HEK293 (cell line): ENCODE results near the gene RALY.

Source experiments
- CTCF ChIA-PET: fragments of 350-600 bp; formaldehyde crosslinking; extraction: SDS; loops from one replicate; lab custom pipeline; 2021; ENCODE audit warnings: antibody characterized with exemption; lab: Yijun Ruan, JAX
- POLR2A ChIA-PET: fragments of 300-600 bp; formaldehyde crosslinking; extraction: SDS; loops from one replicate; lab custom pipeline; 2020; ENCODE audit warnings: antibody characterized with exemption, inconsistent platforms; lab: Yijun Ruan, JAX
- H3K27ac ChIP-seq: fragments of 200-500 bp; sonication (Bioruptor generic); 2 replicates; pipeline ENCODE4 v1.5.1; 2014; ENCODE audit warnings: low read depth, low read length, control low read depth, inconsistent platforms; ENCODE audit errors: extremely low read depth
- H3K36me3 ChIP-seq, 2 experiments: fragments of 200-500 bp in 1 of 2; sonication (Bioruptor generic) in 1 of 2; 1 replicate in 1 of 2; 2 replicates in 1 of 2; pipeline ENCODE4 v1.5.1; 2014 to 2017; ENCODE audit warnings: inconsistent platforms in 2 of 2, low read length in 2 of 2; ENCODE audit not compliant: control insufficient read depth in 2 of 2, insufficient read depth in 1 of 2
- H3K4me1 ChIP-seq: fragments of 200-500 bp; sonication (Bioruptor generic); 2 replicates; pipeline ENCODE4 v1.5.1; 2014; ENCODE audit warnings: mild to moderate bottlenecking, low read length, inconsistent platforms; ENCODE audit not compliant: control insufficient read depth, insufficient read depth
- H3K4me3 ChIP-seq: 2 replicates; pipeline ENCODE4 v1.5.1; 2011; ENCODE audit warnings: low read depth, mild to moderate bottlenecking, control low read depth, low read length, moderate library complexity
- H3K9me3 ChIP-seq: fragments of 200-500 bp; sonication (Bioruptor generic); 2 replicates; pipeline ENCODE4 v1.5.1; 2014; ENCODE audit warnings: low read depth, low read length, inconsistent platforms; ENCODE audit not compliant: control insufficient read depth, insufficient read depth
- GLIS2 ChIP-seq: fragments of 450-650 bp; formaldehyde crosslinking; IDR thresholded peaks from 2 replicates; pipeline ENCODE4 v1.5.1; 2016; ENCODE audit warnings: missing biosample characterization, missing genetic modification characterization
- ZBTB20 ChIP-seq: fragments of 450-650 bp; formaldehyde crosslinking; IDR thresholded peaks from 2 replicates; pipeline ENCODE4 v1.5.1; 2016; ENCODE audit warnings: missing biosample characterization, missing genetic modification characterization
- ZBTB48 ChIP-seq: fragments of 450-650 bp; formaldehyde crosslinking; IDR thresholded peaks from 2 replicates; pipeline ENCODE4 v1.5.1; 2016; ENCODE audit warnings: missing biosample characterization, missing genetic modification characterization
- ZBTB8A ChIP-seq: fragments of 450-650 bp; formaldehyde crosslinking; IDR thresholded peaks from 2 replicates; pipeline ENCODE4 v1.5.1; 2016; ENCODE audit warnings: missing biosample characterization, missing genetic modification characterization
- ZNF121 ChIP-seq: fragments of 450-650 bp; formaldehyde crosslinking; IDR thresholded peaks from 2 replicates; pipeline ENCODE4 v1.5.1; 2016; ENCODE audit warnings: missing biosample characterization, missing genetic modification characterization
- ZNF501 ChIP-seq: fragments of 450-650 bp; formaldehyde crosslinking; IDR thresholded peaks from 2 replicates; pipeline ENCODE4 v1.5.1; 2016; ENCODE audit warnings: missing biosample characterization, missing genetic modification characterization
- ZNF707 ChIP-seq: fragments of 450-650 bp; formaldehyde crosslinking; IDR thresholded peaks from 2 replicates; pipeline ENCODE4 v1.5.1; 2016; ENCODE audit warnings: missing biosample characterization, missing genetic modification characterization
- TF ChIP-seq, protein P1 (sequence below): fragments of 450-650 bp; formaldehyde crosslinking; IDR thresholded peaks from 2 replicates; pipeline ENCODE4 v1.5.1; 2016; ENCODE audit warnings: missing biosample characterization, missing genetic modification characterization
- TF ChIP-seq, protein P2 (sequence below): fragments of 450-650 bp; formaldehyde crosslinking; IDR thresholded peaks from 2 replicates; pipeline ENCODE4 v1.5.1; 2016; ENCODE audit warnings: missing biosample characterization, missing genetic modification characterization, low read depth
- TF ChIP-seq, protein P3 (sequence below): fragments of 450-650 bp; formaldehyde crosslinking; IDR thresholded peaks from 2 replicates; pipeline ENCODE4 v1.5.1; 2016; ENCODE audit warnings: missing biosample characterization, missing genetic modification characterization
- TF ChIP-seq, protein P4 (sequence below): fragments of 450-650 bp; formaldehyde crosslinking; IDR thresholded peaks from 2 replicates; pipeline ENCODE4 v1.5.1; 2017; ENCODE audit warnings: missing biosample characterization, missing genetic modification characterization
- TF ChIP-seq, protein P5 (sequence below): sonication (generic); formaldehyde crosslinking; IDR thresholded peaks from 2 replicates; pipeline ENCODE4 v1.8.1; 2022; ENCODE audit warnings: mild to moderate bottlenecking, moderate library complexity, missing genetic modification reagents

The RALY gene

DNA sequence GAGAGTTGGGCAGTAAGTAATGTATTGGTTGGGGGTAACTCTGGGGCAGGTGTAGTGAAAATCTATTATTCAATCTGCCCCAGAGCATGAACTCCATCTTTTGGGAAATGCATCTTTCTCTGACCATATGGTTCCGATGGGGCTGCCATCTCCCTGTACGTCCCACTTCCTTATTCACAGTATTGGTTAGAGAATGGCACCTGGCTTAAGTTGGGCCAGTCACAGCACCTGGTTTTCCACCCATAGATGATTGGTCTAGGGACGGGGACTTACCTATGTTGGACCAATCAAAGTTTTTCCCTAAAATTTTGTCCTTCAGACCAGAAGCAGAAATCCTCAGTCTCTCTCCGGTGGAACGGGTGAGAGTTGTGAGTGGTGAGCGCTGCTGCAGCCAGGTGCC lies 2.2 kb upstream of the RALY start (continued):
- TF ChIP-seq, protein P1, sequence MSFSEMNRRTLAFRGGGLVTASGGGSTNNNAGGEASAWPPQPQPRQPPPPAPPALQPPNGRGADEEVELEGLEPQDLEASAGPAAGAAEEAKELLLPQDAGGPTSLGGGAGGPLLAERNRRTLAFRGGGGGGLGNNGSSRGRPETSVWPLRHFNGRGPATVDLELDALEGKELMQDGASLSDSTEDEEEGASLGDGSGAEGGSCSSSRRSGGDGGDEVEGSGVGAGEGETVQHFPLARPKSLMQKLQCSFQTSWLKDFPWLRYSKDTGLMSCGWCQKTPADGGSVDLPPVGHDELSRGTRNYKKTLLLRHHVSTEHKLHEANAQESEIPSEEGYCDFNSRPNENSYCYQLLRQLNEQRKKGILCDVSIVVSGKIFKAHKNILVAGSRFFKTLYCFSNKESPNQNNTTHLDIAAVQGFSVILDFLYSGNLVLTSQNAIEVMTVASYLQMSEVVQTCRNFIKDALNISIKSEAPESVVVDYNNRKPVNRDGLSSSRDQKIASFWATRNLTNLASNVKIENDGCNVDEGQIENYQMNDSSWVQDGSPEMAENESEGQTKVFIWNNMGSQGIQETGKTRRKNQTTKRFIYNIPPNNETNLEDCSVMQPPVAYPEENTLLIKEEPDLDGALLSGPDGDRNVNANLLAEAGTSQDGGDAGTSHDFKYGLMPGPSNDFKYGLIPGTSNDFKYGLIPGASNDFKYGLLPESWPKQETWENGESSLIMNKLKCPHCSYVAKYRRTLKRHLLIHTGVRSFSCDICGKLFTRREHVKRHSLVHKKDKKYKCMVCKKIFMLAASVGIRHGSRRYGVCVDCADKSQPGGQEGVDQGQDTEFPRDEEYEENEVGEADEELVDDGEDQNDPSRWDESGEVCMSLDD (tag by site-specific recombination), result no peak
- TF ChIP-seq, protein P2, sequence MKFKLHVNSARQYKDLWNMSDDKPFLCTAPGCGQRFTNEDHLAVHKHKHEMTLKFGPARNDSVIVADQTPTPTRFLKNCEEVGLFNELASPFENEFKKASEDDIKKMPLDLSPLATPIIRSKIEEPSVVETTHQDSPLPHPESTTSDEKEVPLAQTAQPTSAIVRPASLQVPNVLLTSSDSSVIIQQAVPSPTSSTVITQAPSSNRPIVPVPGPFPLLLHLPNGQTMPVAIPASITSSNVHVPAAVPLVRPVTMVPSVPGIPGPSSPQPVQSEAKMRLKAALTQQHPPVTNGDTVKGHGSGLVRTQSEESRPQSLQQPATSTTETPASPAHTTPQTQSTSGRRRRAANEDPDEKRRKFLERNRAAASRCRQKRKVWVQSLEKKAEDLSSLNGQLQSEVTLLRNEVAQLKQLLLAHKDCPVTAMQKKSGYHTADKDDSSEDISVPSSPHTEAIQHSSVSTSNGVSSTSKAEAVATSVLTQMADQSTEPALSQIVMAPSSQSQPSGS (tag by site-specific recombination), result no peak
- TF ChIP-seq, protein P3, sequence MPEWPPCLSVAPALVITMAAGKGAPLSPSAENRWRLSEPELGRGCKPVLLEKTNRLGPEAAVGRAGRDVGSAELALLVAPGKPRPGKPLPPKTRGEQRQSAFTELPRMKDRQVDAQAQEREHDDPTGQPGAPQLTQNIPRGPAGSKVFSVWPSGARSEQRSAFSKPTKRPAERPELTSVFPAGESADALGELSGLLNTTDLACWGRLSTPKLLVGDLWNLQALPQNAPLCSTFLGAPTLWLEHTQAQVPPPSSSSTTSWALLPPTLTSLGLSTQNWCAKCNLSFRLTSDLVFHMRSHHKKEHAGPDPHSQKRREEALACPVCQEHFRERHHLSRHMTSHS (tag by site-specific recombination), result no peak
- TF ChIP-seq, protein P4, sequence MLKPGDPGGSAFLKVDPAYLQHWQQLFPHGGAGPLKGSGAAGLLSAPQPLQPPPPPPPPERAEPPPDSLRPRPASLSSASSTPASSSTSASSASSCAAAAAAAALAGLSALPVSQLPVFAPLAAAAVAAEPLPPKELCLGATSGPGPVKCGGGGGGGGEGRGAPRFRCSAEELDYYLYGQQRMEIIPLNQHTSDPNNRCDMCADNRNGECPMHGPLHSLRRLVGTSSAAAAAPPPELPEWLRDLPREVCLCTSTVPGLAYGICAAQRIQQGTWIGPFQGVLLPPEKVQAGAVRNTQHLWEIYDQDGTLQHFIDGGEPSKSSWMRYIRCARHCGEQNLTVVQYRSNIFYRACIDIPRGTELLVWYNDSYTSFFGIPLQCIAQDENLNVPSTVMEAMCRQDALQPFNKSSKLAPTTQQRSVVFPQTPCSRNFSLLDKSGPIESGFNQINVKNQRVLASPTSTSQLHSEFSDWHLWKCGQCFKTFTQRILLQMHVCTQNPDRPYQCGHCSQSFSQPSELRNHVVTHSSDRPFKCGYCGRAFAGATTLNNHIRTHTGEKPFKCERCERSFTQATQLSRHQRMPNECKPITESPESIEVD (tag by site-specific recombination), result no peak
- TF ChIP-seq ZNF707 (tag by site-specific recombination) (no peak), ZNF121 (tag by site-specific recombination) (no peak), GLIS2 (no peak)

DNA sequence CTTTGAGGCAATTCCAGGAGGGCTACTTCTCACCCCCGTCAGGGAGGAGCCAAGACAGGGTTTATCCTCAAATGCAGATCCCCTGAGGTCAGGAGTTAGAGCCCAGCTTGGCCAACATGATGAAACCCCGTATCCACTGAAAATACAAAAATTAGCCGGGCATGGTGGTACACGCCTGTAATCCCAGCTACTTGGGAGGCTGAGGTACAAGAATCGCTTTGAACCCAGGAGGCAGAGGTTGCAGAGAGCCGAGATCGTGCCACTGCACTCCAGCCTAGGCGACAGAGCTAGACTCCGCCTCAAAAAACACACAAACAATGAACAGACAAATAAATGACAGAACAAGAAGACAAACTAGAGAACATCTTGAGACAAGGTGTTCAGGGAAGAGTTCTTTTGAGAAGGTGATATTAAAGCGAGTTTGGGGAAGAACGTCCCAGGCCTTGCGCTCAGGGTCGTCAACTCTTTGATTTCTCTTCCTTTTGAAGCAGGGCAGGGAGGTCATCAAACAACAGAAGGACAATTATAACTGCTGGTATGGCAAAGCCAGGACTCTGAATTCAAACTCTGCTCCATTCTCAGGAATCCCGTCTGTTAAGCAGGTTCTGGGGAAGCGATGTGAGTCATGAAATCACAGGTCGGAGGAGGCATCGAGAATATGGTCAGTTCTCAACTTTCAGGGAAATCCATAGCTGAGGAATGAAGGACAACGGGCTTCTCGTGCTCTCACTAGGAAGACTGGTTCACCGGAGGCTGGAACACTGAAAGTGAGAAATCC lies 1.4 kb upstream of the RALY start:
- H3K4me3 ChIP-seq, result peak overlapping the region; percentile 55
- H3K36me3 ChIP-seq, result peaks cover 0 to 1% of the 10 kb centered on the region in 2 experiments; a peak in 1 of 3 replicates
- H3K9me3 ChIP-seq, result no peaks in the 10 kb centered on the region
- H3K27ac ChIP-seq, result peak overlapping the region; percentile 26; the same call in 1 of the 2 replicates
- 0 out of 2 replicates have a peak, but pooled peaks have one; percentile 18 for TF ChIP-seq ZBTB48 (tag by site-specific recombination)
- TF ChIP-seq, protein P5, sequence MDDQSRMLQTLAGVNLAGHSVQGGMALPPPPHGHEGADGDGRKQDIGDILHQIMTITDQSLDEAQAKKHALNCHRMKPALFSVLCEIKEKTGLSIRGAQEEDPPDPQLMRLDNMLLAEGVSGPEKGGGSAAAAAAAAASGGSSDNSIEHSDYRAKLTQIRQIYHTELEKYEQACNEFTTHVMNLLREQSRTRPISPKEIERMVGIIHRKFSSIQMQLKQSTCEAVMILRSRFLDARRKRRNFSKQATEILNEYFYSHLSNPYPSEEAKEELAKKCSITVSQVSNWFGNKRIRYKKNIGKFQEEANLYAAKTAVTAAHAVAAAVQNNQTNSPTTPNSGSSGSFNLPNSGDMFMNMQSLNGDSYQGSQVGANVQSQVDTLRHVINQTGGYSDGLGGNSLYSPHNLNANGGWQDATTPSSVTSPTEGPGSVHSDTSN, result no peak
- no peak for TF ChIP-seq ZBTB8A (tag by site-specific recombination)
- TF ChIP-seq ZNF501, result 0 out of 2 replicates have a peak, but pooled peaks have one; percentile 46
- TF ChIP-seq ZBTB20 (tag by site-specific recombination), result peak; percentile 76
- ChIA-PET CTCF (interaction anchor here (1.1 kb wide), 1 partner anchor 30 kb away, joined by 3 read pairs; no protein-coding TSS in a partner anchor), POLR2A (interaction anchor here (0.6 to 2.8 kb wide), 12 partner anchors 9 to 502 kb away, joined by 5 to 25 read pairs (median 8); partner anchors contain the start of genes CBFA2T2, CHMP4B and EIF2S2)
- peaks cover 6% of the 10 kb centered on the region; the same call in 1 of the 2 replicates for H3K4me1 ChIP-seq
